Fibroblast of mammary gland (primary cell): Measurements from ENCODE around the gene MMP2.

Experiments used
- DNase-seq: peaks from one replicate; pipeline ENCODE4 v3.0.0-alpha.2; 2010; ENCODE audit warnings: low read depth
- H3K4me3 ChIP-seq: 2 replicates; pipeline ENCODE4 v1.5.1; 2011; ENCODE audit warnings: low read depth, mild to moderate bottlenecking, low read length, moderate library complexity; ENCODE audit not compliant: control insufficient read depth
- CTCF ChIP-seq: conservative IDR thresholded peaks from 2 replicates; pipeline ENCODE4 v1.5.1; 2011; ENCODE audit warnings: low read depth, low read length, inconsistent platforms; ENCODE audit not compliant: control insufficient read depth, insufficient read depth

Gene MMP2

DNA sequence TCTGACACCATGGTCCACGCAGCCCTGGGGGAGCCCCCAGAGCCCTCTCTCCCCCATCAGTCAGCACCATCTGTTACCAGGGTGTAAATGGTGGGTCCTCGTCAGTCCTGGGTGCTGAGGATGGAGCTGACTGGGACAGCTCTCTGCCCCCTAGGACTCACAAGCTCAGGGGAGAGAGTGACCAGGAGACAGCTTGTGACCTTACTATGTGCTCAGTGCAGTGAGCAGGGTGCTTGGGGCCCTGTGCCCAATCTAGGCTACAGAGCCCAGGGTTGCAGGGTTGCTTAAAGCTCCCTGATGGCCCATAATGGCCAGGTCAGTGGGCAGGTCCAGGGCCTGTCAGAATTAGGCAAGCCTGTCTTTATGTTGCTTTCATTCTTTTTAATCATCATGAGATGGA lies 11.3 kb downstream of the MMP2 start:
- TF ChIP-seq CTCF, result no peak
- no peak for DNase-seq
- H3K4me3 ChIP-seq, result no peak overlapping the region

DNA sequence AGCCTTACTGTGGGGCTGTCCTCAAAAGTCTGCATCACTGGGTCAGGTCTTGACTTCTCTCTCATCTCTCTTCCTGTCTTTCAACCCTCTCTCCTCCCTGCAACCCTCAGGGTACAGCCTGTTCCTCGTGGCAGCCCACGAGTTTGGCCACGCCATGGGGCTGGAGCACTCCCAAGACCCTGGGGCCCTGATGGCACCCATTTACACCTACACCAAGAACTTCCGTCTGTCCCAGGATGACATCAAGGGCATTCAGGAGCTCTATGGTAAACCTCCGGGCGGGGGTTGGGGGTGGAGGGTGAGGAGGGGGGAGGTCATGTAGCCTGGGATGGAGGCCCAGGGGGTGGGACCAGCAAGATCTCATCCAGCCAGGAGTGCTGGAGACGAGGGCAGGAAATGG lies 12.7 kb downstream of the MMP2 start:
- H3K4me3 ChIP-seq, result no peak overlapping the region
- DNase-seq, result no peak
- no peak for TF ChIP-seq CTCF

DNA sequence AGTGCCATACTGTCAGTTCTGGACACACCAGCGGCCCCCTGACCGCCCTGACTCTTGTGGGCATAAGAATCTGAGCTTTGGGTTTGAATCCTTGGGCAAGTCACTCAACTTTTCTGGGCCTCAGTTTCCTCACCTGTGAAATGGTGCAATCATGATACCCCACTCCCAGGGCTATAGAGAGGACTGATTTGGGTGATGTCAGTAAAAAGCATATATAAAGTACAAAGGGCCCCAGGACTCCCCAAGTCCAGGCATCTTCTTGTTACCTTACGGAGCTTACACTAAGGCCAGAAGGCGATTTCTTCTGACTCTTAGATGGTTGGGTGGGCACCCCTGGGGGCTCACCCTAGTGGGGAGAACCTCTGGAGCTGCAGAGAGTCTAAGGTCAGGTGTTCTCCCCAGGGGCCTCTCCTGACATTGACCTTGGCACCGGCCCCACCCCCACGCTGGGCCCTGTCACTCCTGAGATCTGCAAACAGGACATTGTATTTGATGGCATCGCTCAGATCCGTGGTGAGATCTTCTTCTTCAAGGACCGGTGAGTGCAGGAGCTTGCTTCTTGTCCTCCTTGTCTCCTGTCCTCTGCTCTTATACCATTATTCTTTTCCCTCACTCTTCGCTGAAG lies 13.9 kb downstream of the MMP2 start:
- no peak for TF ChIP-seq CTCF
- H3K4me3 ChIP-seq, result no peak overlapping the region
- DNase-seq, result no peak

GRCh38 chr16:55494994-55495421 lies 16.0 kb downstream of the MMP2 start:
- peak; percentile 95 for DNase-seq
- peak; percentile 37 for TF ChIP-seq CTCF
- H3K4me3 ChIP-seq, result no peak overlapping the region

- no peak for TF ChIP-seq CTCF
- peak; percentile 81 for DNase-seq
- H3K4me3 ChIP-seq, result no peak overlapping the region
These were observed 16.8 kb downstream of the MMP2 start for GRCh38 chr16:55495616-55496289.

GRCh38 chr16:55496509-55497145 lies 17.6 kb downstream of the MMP2 start:
- no peak for DNase-seq
- TF ChIP-seq CTCF, result no peak
- H3K4me3 ChIP-seq, result no peak overlapping the region
